Measurements from ENCODE around the gene DRD1.
"Not testable (repeated sequence)": the region's sequence is repeated elsewhere in the genome, so short reads cannot be mapped to it uniquely, and the experiment has no call there.

DRD1 gene

DNA sequence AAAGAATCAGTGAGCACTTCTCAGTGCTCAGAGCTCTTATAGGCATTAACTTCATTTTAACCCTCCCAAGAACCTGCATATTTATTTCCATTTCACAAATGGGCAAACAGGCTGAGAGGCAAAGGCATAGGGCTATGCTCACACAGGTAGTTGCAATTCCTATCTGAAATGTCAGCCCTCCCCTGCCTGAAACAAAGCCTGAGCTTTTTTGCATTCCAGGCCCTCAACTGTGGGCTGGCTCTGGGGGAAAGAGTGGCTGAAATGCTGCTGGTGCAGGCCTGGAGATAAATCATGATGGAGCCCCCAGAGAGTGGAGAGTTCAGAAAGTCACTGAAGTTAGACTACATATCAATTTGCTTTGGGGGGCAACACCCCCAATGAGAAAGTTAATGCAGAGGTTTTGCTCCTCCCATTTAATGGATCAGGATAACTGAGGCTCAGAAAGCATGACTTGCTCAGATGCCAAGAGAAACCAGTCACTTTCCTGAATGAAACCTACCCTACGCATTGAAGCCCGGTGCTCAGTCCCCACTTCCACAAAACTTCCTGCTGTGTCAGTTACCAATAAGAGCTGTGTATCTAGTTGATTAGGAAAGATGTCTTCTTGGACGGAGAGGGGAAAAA lies 5.6 kb downstream of the DRD1 start:
- H3K27me3 ChIP-seq (replicated peaks; ENCODE audit: control insufficient read depth, insufficient read depth, low read length): peaks cover 1% of the 10 kb centered on the region
- TF ChIP-seq, protein P1, sequence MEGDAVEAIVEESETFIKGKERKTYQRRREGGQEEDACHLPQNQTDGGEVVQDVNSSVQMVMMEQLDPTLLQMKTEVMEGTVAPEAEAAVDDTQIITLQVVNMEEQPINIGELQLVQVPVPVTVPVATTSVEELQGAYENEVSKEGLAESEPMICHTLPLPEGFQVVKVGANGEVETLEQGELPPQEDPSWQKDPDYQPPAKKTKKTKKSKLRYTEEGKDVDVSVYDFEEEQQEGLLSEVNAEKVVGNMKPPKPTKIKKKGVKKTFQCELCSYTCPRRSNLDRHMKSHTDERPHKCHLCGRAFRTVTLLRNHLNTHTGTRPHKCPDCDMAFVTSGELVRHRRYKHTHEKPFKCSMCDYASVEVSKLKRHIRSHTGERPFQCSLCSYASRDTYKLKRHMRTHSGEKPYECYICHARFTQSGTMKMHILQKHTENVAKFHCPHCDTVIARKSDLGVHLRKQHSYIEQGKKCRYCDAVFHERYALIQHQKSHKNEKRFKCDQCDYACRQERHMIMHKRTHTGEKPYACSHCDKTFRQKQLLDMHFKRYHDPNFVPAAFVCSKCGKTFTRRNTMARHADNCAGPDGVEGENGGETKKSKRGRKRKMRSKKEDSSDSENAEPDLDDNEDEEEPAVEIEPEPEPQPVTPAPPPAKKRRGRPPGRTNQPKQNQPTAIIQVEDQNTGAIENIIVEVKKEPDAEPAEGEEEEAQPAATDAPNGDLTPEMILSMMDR (IDR thresholded peaks at IDR 0.05; ENCODE audit: insufficient read depth, low read length, poor library complexity, severe bottlenecking): no peak
- no peaks in the 10 kb centered on the region for H3K36me3 ChIP-seq (ENCODE audit: control insufficient read depth, insufficient read depth, low read length)
- DNase-seq (ENCODE audit: extremely low read depth, insufficient read length): no peak
- H3K4me3 ChIP-seq (replicated peaks; ENCODE audit: low read depth, low read length): no peak overlapping the region

DNA sequence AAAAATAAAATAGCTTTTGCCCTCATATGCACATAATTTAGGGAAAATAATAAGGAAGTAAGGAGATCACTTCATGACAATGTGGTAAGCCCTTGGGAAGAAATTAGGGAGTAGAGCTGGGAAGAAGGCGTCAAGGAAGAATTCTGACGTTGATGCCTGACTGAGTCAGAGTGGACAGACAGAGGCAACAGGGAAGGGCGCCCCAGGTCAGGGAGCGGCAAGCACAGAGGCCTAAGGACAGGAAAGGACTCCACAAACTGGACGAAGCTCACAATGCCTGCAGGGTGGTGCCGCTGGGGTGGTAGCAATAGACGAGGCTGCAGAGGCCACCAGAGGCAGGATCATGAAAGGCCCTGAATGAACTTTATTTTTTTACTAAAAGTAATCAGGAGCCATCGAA lies 7.6 kb downstream of the DRD1 start:
- DNase-seq (ENCODE audit: extremely low read depth, insufficient read length): no peak
- no peak overlapping the region for H3K4me3 ChIP-seq (replicated peaks; ENCODE audit: low read depth, low read length)
- peaks cover 1% of the 10 kb centered on the region for H3K27me3 ChIP-seq (replicated peaks; ENCODE audit: control insufficient read depth, insufficient read depth, low read length)
- no peaks in the 10 kb centered on the region for H3K36me3 ChIP-seq (ENCODE audit: control insufficient read depth, insufficient read depth, low read length)
- TF ChIP-seq, protein P1 (IDR thresholded peaks at IDR 0.05; ENCODE audit: insufficient read depth, low read length, poor library complexity, severe bottlenecking): no peak

DNA sequence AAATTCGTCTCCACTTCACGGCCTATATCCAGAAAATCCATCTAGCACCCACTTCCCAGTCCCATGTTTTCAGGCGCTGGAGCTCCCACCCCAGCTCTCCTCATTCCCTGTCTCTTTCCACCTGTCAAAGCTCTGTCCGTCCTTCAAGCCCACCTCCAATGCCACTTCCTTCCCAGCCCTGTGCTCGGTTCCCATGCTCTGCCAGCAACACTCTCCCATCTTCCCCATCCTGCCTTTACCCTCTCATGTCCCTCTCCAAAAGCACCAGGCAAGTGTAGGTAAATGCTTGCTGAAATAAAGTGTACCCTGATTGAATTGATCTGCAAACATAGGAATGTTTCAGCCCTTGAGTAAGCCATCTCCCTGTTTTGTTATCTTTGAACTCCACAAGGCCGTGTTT lies 9.2 kb downstream of the DRD1 start:
- peaks cover 1% of the 10 kb centered on the region for H3K27me3 ChIP-seq (replicated peaks; ENCODE audit: control insufficient read depth, insufficient read depth, low read length)
- no peak overlapping the region for H3K4me3 ChIP-seq (replicated peaks; ENCODE audit: low read depth, low read length)
- TF ChIP-seq, protein P1 (IDR thresholded peaks at IDR 0.05; ENCODE audit: insufficient read depth, low read length, poor library complexity, severe bottlenecking): no peak
- no peak for DNase-seq (ENCODE audit: extremely low read depth, insufficient read length)
- H3K36me3 ChIP-seq (ENCODE audit: control insufficient read depth, insufficient read depth, low read length): no peaks in the 10 kb centered on the region

DNA sequence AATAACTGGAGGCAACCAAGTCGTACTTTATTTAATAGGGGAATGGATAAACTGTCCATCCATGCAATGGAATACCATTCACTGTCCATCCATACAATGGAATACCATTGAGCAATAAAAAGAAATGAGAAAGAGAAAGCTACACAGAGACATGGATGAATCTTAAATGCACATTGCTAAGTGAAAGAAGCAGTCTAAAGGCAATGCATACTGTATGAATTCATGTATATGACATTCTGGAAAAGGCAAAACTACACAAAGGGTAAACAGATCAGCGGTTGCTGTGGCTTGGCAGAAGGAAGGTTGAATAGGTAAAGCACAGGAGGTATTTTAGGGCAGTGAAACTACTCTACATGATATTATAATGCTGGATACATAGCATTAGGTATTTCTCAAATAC lies 16.2 kb downstream of the DRD1 start:
- no peak for DNase-seq (ENCODE audit: extremely low read depth, insufficient read length)
- H3K4me3 ChIP-seq (replicated peaks; ENCODE audit: low read depth, low read length): no peak overlapping the region
- H3K36me3 ChIP-seq (ENCODE audit: control insufficient read depth, insufficient read depth, low read length): no peaks in the 10 kb centered on the region
- H3K27me3 ChIP-seq (replicated peaks; ENCODE audit: control insufficient read depth, insufficient read depth, low read length): no peaks in the 10 kb centered on the region
- TF ChIP-seq, protein P1 (IDR thresholded peaks at IDR 0.05; ENCODE audit: insufficient read depth, low read length, poor library complexity, severe bottlenecking): no peak

DNA sequence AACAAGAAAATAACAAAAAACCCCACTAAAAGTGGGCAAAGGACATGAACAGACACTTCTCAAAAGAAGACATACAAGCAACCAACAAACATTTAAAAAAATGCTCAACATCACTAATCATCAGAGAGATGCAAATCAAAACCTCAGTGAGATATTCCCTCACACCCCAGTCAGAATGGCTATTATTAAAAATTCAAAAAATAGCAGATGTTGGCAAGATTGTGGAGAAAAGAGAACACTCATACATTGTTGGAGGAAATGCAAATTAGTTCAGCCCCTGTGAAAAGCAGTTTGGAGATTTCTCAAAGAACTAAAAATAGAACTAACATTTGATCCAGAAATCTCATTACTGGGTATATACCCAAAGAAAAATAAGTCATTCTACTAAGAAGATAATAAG lies 19.4 kb downstream of the DRD1 start:
- DNase-seq (ENCODE audit: extremely low read depth, insufficient read length); H3K27me3 ChIP-seq (replicated peaks; ENCODE audit: control insufficient read depth, insufficient read depth, low read length): not testable (repeated sequence)

DNA sequence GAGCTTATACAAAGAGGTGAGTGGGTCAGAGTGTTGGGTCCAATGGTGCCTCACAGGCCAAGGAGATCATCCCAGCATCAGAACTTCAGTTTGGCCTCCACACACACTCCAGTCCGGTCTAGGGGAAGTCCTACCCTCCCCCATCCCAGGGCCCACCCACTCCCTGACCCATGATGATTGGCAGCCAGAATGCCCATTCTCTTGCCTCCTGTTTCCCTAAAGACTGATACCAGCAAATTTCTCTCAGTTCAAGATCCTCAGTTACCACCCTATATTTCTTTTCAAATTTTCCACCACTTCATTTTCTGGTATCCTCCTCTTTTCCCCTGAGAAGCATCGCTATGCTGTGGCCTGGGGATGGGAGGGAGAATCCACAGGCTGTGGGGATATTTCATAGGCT lies 21.9 kb downstream of the DRD1 start:
- TF ChIP-seq, protein P1 (IDR thresholded peaks at IDR 0.05; ENCODE audit: insufficient read depth, low read length, poor library complexity, severe bottlenecking): no peak
- no peak overlapping the region for H3K4me3 ChIP-seq (replicated peaks; ENCODE audit: low read depth, low read length)
- H3K27me3 ChIP-seq (replicated peaks; ENCODE audit: control insufficient read depth, insufficient read depth, low read length): no peaks in the 10 kb centered on the region
- no peaks in the 10 kb centered on the region for H3K36me3 ChIP-seq (ENCODE audit: control insufficient read depth, insufficient read depth, low read length)
- no peak for DNase-seq (ENCODE audit: extremely low read depth, insufficient read length)

More for the DNA sequence above, 19.4 kb downstream of the DRD1 start:
- not testable (repeated sequence) for H3K36me3 ChIP-seq (ENCODE audit: control insufficient read depth, insufficient read depth, low read length); H3K4me3 ChIP-seq (replicated peaks; ENCODE audit: low read depth, low read length)
